Activated CD8-positive, alpha-beta memory T cell treated with anti-CD3 and anti-CD28 coated beads for 4 hours (primary cell): Measurements from ENCODE around the gene MRNIP.
"Not testable (repeated sequence)": the region's sequence is repeated elsewhere in the genome, so short reads cannot be mapped to it uniquely, and the experiment has no call there.

Experiments
- DNase-seq, 2 donors: peaks; one replicate each; pipeline ENCODE4 v3.0.0-alpha.2; 2020; ENCODE audit warnings: low read depth in 2 of 2

Gene MRNIP

GRCh38 chr5:179792612-179793467 is 65.8 kb downstream of the MRNIP start:
- no peak for DNase-seq

GRCh38 chr5:179791881-179792611 is 66.6 kb downstream of the MRNIP start:
- DNase-seq: no peak

DNA sequence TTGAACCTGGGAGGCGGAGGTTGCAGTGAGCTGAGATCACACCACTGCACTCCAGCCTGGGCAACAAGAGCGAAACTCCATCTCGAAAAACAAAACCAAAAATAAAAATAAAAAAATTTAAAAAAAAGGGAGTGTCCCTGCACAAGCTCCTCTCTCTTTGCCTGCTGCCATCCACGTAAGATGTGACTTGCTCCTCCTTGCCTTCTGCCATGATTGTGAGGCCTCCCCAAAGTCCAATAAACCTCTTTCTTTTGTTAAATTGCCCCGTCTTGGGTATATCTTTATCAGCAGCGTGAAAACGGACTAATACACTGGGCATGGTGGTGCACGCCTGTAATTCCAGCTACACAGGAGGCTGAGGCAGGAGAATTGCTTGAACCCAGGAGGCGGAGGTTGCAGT is 69.3 kb downstream of the MRNIP start:
- not testable (repeated sequence) for DNase-seq

DNA sequence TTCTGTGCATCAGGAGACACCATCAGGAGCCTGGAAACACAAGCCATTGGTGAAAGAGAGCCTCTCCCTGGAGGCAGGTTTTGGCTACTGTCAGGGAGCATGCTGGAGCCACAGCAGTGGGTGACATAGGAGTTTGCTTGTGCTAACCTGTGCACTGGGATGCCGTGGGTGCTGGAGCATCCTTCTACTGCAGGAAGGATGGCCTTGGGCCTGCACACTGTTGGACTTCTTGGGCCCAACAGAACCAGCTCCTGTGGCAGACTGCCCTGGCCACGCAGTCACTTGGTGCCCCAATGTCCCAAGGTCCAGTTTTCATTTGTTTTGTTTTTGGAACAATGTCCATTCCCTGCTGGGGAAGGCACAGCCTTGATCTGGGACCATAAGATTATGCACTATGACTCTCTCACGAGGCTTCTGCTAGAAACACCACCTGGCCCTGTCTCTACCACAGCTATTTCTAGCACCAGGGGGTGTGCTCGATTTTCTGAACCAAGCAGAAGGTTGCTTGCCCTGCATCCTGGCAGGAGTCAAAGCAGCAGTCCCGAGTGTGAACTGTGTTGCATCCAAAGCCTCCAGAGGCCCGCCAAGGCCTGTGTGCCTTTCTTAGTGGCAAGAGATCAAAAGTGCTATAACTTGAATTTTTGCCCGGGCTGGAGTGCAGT is 70.3 kb downstream of the MRNIP start:
- DNase-seq: no peak
